Muscle of back (tissue), 11 donors: Measurements from ENCODE around the gene KISS1R. TPM values are rescaled to one million over a fixed set of nuclear protein-coding genes. Genes with fewer than 3 reads are reported as not detected.

ENCODE experiments used
- DNase-seq, 3 donors: peaks; one replicate each; pipeline versions ENCODE4 v3.0.0 to v3.0.0-alpha.2; 2013
- polyA plus RNA-seq, 10 donors: library from polyadenylated mRNA; unstranded; fragments of 120-200 nt; gene quantifications; one replicate each; pipeline ENCODE4 v1.2.1, GENCODE V29; 2013; ENCODE audit not compliant: insufficient read length in 10 of 10

KISS1R gene
- polyA plus RNA-seq, 10 donors: not detected

GRCh38 chr19:966485-967088 is 49.5 kb downstream of the KISS1R start:
- DNase-seq: no peak

Other genes starting within 250 kb of the KISS1R start
- gene FSTL3, start 240.9 kb upstream of the KISS1R start, polyA plus RNA-seq: 10 to 100 TPM; 10.7 to 19.2 (median 14.6) TPM
- gene PRSS57, start 221.9 kb upstream of the KISS1R start, polyA plus RNA-seq: under 1 TPM in 4 of 10 donors, not detected in 6; 0.19 to 0.35 (median 0.26) TPM
- 10 to 100 TPM; 18.5 to 53.6 (median 33.9) TPM for gene PALM, start 208.4 kb upstream of the KISS1R start, polyA plus RNA-seq
- under 1 TPM in 9 of 10 donors, not detected in 1; 0.05 to 0.84 (median 0.17) TPM for gene MISP, start 166.2 kb upstream of the KISS1R start, polyA plus RNA-seq
- 100 to 1,000 TPM; 127 to 230 (median 138) TPM for gene PTBP1, start 119.9 kb upstream of the KISS1R start, polyA plus RNA-seq
- 1 to 10 TPM in 1 of 10 donors, under 1 TPM in 9; 0.27 to 1.5 (median 0.68) TPM for gene PLPPR3, start 95.4 kb upstream of the KISS1R start, polyA plus RNA-seq
- 1 to 10 TPM in 7 of 10 donors, under 1 TPM in 3; 0.35 to 3.0 (median 1.2) TPM for gene AZU1, start 89.5 kb upstream of the KISS1R start, polyA plus RNA-seq
- gene PRTN3, start 76.3 kb upstream of the KISS1R start, polyA plus RNA-seq: 1 to 10 TPM in 9 of 10 donors, under 1 TPM in 1; 0.89 to 6.4 (median 2.2) TPM
- gene ELANE, start 65.0 kb upstream of the KISS1R start, polyA plus RNA-seq: 1 to 10 TPM in 1 of 10 donors, under 1 TPM in 9; 0.22 to 2.3 (median 0.60) TPM
- 1 to 10 TPM; 1.0 to 5.4 (median 1.9) TPM for gene CFD, start 57.7 kb upstream of the KISS1R start, polyA plus RNA-seq
- gene MED16, start 24.1 kb upstream of the KISS1R start, polyA plus RNA-seq: 10 to 100 TPM; 26.6 to 41.5 (median 33.6) TPM
- gene RNU6-9, start 23.8 kb upstream of the KISS1R start, polyA plus RNA-seq: not detected
- 10 to 100 TPM; 20.5 to 47.8 (median 30.2) TPM for gene R3HDM4, start 4.1 kb upstream of the KISS1R start, polyA plus RNA-seq
- 10 to 100 TPM in 6 of 10 donors, 1 to 10 TPM in 4; 6.9 to 13.1 (median 10.4) TPM for gene ARID3A, start 8.7 kb downstream of the KISS1R start, polyA plus RNA-seq
- 10 to 100 TPM; 17.6 to 43.3 (median 24.5) TPM for gene WDR18, start 67.0 kb downstream of the KISS1R start, polyA plus RNA-seq
- under 1 TPM in 9 of 10 donors, not detected in 1; 0.13 to 0.35 (median 0.17) TPM for gene GRIN3B, start 83.1 kb downstream of the KISS1R start, polyA plus RNA-seq
- 10 to 100 TPM; 51.8 to 91.2 (median 73.3) TPM for gene TMEM259, start 103.8 kb downstream of the KISS1R start, polyA plus RNA-seq
- not detected for gene RNU6-2, start 104.2 kb downstream of the KISS1R start, polyA plus RNA-seq
- 10 to 100 TPM; 40.4 to 84.7 (median 54.1) TPM for gene CNN2, start 109.3 kb downstream of the KISS1R start, polyA plus RNA-seq
- 10 to 100 TPM in 9 of 10 donors, 1 to 10 TPM in 1; 4.8 to 29.3 (median 12.0) TPM for gene ABCA7, start 122.8 kb downstream of the KISS1R start, polyA plus RNA-seq
- 10 to 100 TPM in 5 of 10 donors, 1 to 10 TPM in 5; 6.3 to 20.7 (median 10.1) TPM for gene ARHGAP45, start 149.8 kb downstream of the KISS1R start, polyA plus RNA-seq
- 100 to 1,000 TPM in 8 of 10 donors, 10 to 100 TPM in 2; 81.8 to 145 (median 110) TPM for gene POLR2E, start 178.0 kb downstream of the KISS1R start, polyA plus RNA-seq
- gene GPX4, start 186.7 kb downstream of the KISS1R start, polyA plus RNA-seq: 100 to 1,000 TPM; 117 to 183 (median 150) TPM